GM12875 (cell line): ENCODE results near the gene ZNF775.

ENCODE experiments used
- H3K4me3 ChIP-seq: one replicate; pipeline ENCODE4 v1.5.1; 2011; ENCODE audit warnings: low read depth, low read length, control low read depth
- TF ChIP-seq, protein P1 (sequence below): IDR thresholded peaks from 2 replicates; pipeline ENCODE4 v1.5.1; 2011; ENCODE audit warnings: low read depth, mild to moderate bottlenecking, control low read depth, inconsistent platforms, low read length, moderate library complexity, borderline replicate concordance; ENCODE audit not compliant: insufficient read depth

Gene ZNF775

DNA sequence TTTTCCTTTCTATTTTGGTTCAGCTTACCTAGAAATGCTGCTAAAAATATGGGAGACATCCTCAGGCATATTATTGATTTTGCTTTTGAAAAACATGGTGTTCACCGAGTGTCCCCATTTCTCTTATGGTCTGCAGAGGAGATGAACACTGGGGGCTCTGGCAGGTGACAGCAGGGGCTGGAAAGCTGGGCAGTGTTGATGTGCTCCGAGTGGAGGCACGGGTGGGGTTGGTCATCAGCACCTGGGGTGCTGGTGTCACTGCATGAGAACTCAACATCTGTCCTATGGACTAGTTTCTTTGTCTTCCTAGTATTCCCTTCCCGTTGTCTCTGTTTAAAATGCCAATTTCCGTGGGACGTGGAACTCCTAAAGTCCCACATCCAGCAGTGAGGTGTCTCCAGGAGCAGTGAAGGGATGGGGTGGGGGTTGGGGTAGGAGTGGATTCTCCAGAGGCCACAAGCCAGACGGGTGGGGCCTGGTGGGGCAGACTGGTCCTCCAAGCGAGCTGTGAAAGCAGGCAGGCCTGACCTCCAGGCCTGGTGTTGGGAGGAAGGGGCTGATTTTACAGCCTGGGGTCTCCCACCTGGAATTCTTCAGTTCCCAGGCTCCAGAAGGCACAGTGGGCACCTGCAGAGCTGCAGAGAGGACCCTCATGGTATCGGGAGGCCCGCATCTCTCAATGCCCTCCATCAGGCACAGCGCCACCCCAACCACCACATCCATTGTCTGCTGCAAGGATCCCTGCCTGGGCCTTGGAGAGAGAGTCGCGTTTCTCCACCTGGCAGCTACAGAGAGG lies 24.4 kb downstream of the ZNF775 start:
- TF ChIP-seq, protein P1, sequence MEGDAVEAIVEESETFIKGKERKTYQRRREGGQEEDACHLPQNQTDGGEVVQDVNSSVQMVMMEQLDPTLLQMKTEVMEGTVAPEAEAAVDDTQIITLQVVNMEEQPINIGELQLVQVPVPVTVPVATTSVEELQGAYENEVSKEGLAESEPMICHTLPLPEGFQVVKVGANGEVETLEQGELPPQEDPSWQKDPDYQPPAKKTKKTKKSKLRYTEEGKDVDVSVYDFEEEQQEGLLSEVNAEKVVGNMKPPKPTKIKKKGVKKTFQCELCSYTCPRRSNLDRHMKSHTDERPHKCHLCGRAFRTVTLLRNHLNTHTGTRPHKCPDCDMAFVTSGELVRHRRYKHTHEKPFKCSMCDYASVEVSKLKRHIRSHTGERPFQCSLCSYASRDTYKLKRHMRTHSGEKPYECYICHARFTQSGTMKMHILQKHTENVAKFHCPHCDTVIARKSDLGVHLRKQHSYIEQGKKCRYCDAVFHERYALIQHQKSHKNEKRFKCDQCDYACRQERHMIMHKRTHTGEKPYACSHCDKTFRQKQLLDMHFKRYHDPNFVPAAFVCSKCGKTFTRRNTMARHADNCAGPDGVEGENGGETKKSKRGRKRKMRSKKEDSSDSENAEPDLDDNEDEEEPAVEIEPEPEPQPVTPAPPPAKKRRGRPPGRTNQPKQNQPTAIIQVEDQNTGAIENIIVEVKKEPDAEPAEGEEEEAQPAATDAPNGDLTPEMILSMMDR, result no peak
- no peak overlapping the region for H3K4me3 ChIP-seq

DNA sequence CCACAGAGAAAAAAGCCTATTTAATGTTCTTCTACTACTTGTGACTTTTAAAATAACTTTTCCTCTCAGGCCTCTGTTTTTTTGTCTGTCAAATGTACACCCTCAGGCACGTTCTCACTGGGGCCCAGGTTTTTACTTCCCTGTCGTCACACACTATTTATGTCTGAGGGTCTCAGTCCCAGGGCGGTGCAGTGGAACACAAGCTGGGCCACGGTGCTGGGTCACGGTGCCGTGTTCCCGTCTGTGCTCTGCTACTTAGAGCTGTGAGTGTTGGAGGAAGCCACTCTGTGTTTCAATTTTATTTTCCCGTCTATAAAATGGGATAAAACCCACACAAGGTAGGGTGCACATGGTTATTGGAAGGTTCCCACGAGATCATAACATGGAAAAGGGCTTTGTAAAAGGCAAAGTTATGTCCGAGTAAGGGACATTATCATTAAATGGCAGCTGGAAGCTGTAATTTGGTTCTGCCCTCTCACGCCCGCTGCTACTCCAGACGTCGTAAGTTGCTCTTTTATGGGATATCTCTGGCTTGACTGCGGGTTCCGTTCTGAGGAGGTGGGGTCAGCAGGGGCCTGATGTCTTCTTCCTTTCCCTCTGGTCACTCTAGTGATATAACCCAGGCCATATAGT lies 25.2 kb downstream of the ZNF775 start:
- TF ChIP-seq, protein P1, result no peak
- H3K4me3 ChIP-seq, result peak overlapping the region; percentile 75

DNA sequence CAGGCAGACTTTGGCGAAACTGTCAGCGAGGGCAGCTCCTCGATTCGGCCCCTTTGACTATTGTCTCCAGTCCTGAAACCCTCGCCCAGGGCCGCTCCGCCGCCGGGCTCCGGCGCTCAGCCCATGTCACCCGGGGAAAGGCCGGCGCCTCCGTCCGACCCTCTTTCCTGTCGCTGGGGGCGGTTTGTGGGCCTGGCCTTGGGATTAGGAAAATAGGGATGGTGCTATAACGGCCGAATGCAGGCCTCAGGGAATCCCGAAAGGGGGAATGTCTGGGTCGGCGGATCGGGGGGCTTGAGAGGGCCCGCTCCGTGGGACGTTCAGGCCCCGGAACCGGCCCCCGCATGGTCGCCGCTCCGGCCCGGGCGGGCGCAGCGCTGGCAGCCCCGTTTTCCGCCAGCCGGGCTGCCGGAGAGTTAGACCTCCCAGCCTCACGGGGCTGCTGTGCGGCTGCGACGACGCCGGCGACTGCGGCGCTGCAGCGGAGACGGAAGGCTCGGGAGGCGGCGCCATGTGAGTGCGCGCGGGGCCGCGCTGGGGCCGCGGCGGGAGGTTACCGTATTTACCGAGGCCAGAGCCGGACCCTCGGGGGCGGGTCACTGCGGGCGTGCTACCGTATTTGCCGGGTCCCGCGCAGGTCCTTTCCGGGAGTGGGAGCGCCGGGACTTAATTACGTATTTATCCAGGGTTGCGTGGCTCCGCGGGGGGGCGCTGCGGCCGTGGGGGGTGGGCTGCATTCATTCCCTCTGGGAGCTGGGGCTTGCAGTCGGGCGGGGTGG lies 25.9 kb downstream of the ZNF775 start:
- H3K4me3 ChIP-seq, result peak overlapping the region; percentile 75
- TF ChIP-seq, protein P1, result 0 out of 2 replicates have a peak, but pooled peaks have one; percentile 9

DNA sequence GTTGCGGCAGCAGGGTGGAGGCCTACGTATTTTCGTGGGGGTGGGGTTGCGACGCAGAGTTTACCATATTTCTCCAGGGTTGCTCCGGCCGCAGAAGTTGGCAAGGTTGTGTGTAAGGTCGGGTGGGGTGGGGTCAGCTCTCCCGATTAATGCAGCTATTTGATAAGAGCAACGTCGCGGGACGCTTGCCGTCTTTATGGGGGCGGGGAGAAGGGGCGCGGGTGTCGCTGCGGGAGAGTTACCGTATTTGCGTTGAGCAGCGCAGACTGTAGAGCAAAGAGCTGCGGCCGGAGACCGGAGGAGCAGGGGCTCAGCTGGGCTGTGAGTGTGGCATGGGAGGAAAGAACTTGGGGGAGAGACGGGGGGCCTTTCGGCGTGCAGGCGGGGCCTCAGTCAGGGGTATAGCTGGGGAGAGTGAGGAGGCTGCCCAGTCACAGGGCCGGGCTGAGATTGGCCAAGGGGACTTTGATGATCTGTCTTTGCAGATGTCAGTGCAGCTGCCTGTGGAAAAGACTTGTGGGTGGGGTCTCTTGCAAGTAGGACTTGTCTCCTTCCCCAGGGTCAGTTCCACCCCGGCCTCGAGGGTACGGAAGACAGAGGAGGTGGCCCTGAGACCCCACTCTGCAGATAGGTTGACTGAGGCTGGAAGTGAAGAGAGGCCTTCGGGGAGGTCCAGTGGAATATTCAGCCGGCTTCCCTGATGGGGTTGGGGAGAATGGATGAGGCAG lies 26.6 kb downstream of the ZNF775 start:
- TF ChIP-seq, protein P1, result no peak
- peak overlapping the region; percentile 75 for H3K4me3 ChIP-seq

DNA sequence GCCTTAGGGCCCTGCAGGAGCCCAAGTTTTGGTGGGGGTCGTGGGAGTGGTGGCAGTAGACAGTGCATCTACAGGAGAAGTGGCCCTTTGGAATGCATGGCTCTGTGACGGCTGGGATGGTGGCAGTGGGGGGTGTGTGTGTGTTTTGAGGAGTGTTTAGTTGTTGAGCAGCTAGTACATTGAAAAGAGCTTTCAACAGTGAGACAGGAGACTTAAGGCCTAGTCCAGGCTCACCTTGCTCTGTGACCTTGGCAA lies 27.1 kb downstream of the ZNF775 start:
- H3K4me3 ChIP-seq, result peak overlapping the region; percentile 75
- TF ChIP-seq, protein P1, result no peak

DNA sequence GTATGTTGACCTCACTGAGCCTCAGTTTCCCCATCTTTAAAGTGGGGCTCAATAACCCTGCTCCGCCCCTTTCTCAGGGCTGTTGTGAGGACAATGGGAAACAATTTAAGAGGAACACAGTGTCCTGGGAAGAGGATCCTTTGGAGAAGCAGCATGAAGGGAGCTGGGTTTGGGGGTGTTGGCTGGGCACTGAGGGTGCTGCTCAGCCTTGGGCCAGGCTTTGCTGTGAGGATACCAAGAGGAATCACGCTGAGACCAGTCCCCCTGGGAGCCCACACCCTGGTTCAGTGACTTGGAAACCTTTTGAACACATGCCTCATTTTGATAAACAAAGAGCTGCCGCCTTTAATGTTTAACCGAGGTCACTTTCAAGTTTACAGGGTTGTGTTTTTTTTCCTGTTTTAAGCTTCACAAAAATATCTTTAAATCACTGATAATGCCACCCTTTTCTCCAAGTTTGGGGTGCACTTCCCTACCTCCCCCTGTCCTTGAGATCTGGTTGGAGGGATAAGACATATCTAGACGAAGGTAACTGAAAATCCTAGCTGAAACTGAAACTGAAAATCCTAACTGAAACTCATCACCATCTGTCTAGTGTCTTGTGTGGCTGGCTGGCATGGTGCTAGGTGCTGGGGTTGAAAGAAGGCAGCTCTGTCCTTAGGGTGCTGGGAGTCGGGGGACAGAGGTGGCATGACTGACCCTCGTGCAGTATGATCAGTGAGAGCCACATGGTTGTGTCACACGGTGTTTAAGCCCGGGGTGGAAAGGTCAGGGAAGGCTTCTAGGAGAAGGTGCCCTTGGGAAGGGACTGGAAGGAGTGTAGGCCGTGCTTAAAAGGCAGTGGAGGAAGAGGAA lies 27.7 kb downstream of the ZNF775 start:
- TF ChIP-seq, protein P1, result no peak
- peak overlapping the region; percentile 75 for H3K4me3 ChIP-seq
